ENCODE results near the gene L1TD1.

DNA sequence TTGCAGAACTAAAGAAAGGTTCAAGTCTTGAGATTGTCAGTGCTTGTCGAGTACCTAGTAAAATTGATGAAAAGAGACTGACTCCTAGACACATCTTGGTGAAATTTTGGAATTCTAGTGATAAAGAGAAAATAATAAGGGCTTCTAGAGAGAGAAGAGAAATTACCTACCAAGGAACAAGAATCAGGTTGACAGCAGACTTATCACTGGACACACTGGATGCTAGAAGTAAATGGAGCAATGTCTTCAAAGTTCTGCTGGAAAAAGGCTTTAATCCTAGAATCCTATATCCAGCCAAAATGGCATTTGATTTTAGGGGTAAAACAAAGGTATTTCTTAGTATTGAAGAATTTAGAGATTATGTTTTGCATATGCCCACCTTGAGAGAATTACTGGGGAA lies 16.3 kb downstream of the L1TD1 start:
- no peak for TF ChIP-seq KLF1 (tag by site-specific recombination; IDR thresholded peaks at IDR 0.05)
- TF ChIP-seq, protein P1, sequence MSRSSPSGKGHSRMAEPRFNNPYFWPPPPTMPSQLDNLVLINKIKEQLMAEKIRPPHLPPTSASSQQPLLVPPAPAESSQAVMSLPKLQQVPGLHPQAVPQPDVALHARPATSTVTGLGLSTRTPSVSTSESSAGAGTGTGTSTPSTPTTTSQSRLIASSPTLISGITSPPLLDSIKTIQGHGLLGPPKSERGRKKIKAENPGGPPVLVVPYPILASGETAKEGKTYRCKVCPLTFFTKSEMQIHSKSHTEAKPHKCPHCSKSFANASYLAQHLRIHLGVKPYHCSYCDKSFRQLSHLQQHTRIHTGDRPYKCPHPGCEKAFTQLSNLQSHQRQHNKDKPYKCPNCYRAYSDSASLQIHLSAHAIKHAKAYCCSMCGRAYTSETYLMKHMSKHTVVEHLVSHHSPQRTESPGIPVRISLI (tag by site-specific recombination; IDR thresholded peaks at IDR 0.05), result no peak
- TF ChIP-seq, protein P2, sequence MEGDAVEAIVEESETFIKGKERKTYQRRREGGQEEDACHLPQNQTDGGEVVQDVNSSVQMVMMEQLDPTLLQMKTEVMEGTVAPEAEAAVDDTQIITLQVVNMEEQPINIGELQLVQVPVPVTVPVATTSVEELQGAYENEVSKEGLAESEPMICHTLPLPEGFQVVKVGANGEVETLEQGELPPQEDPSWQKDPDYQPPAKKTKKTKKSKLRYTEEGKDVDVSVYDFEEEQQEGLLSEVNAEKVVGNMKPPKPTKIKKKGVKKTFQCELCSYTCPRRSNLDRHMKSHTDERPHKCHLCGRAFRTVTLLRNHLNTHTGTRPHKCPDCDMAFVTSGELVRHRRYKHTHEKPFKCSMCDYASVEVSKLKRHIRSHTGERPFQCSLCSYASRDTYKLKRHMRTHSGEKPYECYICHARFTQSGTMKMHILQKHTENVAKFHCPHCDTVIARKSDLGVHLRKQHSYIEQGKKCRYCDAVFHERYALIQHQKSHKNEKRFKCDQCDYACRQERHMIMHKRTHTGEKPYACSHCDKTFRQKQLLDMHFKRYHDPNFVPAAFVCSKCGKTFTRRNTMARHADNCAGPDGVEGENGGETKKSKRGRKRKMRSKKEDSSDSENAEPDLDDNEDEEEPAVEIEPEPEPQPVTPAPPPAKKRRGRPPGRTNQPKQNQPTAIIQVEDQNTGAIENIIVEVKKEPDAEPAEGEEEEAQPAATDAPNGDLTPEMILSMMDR (tag by site-specific recombination; IDR thresholded peaks at IDR 0.05), result no peak
- no peak for TF ChIP-seq ZNF843 (tag by site-specific recombination; IDR thresholded peaks at IDR 0.05)
- no peak for TF ChIP-seq ZNF274 (IDR thresholded peaks at IDR 0.05; ENCODE audit: low read length)
- TF ChIP-seq ZNF274 (tag by site-specific recombination; IDR thresholded peaks at IDR 0.05; ENCODE audit: borderline replicate concordance), result no peak
- no peak for TF ChIP-seq ZNF654 (tag by site-specific recombination; IDR thresholded peaks at IDR 0.05; ENCODE audit: low read depth)
- no peak for TF ChIP-seq ZNF354C (tag by site-specific recombination; IDR thresholded peaks at IDR 0.05; ENCODE audit: borderline replicate concordance, low read depth)
- TF ChIP-seq, protein P3, sequence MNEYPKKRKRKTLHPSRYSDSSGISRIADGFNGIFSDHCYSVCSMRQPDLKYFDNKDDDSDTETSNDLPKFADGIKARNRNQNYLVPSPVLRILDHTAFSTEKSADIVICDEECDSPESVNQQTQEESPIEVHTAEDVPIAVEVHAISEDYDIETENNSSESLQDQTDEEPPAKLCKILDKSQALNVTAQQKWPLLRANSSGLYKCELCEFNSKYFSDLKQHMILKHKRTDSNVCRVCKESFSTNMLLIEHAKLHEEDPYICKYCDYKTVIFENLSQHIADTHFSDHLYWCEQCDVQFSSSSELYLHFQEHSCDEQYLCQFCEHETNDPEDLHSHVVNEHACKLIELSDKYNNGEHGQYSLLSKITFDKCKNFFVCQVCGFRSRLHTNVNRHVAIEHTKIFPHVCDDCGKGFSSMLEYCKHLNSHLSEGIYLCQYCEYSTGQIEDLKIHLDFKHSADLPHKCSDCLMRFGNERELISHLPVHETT (tag by site-specific recombination; IDR thresholded peaks at IDR 0.05), result no peak
